Fibroblast of lung (primary cell): ENCODE measurements around the gene TEC.

Experiments used
- CTCF ChIP-seq, 2 donors: IDR thresholded peaks in 1 of 2; conservative IDR thresholded peaks in 1 of 2; 1 replicate in 1 of 2; 2 replicates in 1 of 2; pipeline ENCODE4 v1.5.1; 2011 to 2012; ENCODE audit warnings: low read length in 2 of 2, control low read depth in 1 of 2, inconsistent platforms in 1 of 2, low read depth in 1 of 2, mild to moderate bottlenecking in 1 of 2
- EZH2 ChIP-seq: IDR thresholded peaks from 2 replicates; pipeline ENCODE4 v1.5.1; 2012; ENCODE audit warnings: low read length, control low read depth, mild to moderate bottlenecking; ENCODE audit errors: missing control alignments

- no peak for TF ChIP-seq CTCF (conservative IDR thresholded peaks at IDR 0.05 in 1 of 2, IDR thresholded peaks at IDR 0.05 in 1 of 2; ENCODE audit: low read depth in 1 of 2, low read length in 2 of 2)
- no peak for TF ChIP-seq EZH2
Measured at GRCh38 chr4:48122756-48123155, 146.9 kb downstream of the TEC start.
